Measurements from ENCODE around the gene GSTP1. TPM values are rescaled to one million over a fixed set of nuclear protein-coding genes. Genes with fewer than 3 reads are reported as not detected.

The GSTP1 gene
- total RNA-seq, 1 donor from 2014 or later, result 436 TPM

- H3K9ac ChIP-seq, result no peak overlapping the region
- H3K4me2 ChIP-seq, result peak overlapping the region; percentile 25
- peaks cover 28% of the 10 kb centered on the region for H3K79me2 ChIP-seq (ENCODE audit: low read depth)
- H3K4me1 ChIP-seq, result peaks cover 11% of the 10 kb centered on the region
- H2AFZ ChIP-seq (replicated peaks), result no peak overlapping the region
- no peak for TF ChIP-seq EZH2 (IDR thresholded peaks at IDR 0.05)
- TF ChIP-seq EZH2phosphoT487 (IDR thresholded peaks at IDR 0.05), result no peak
- peaks cover 23% of the 10 kb centered on the region for H3K27me3 Mint-ChIP-seq (ENCODE audit: insufficient read depth, low read depth)
- H3K9me3 ChIP-seq (ENCODE audit: low read depth), result no peaks in the 10 kb centered on the region
- peaks cover 12% of the 10 kb centered on the region for H3K36me3 Mint-ChIP-seq
- H3K4me3 Mint-ChIP-seq, result peak overlapping the region; percentile 81
- peaks cover 21% of the 10 kb centered on the region for H3F3A ChIP-seq (ENCODE audit: low read depth)
- H3K36me3 ChIP-seq, result no peaks in the 10 kb centered on the region
- DNase-seq (ENCODE audit: low spot score), result peak; percentile 52
- H4K20me1 ChIP-seq (ENCODE audit: low read depth), result peaks cover 23% of the 10 kb centered on the region
- H3K27me3 ChIP-seq, result peaks cover 41% of the 10 kb centered on the region
- H3K27ac ChIP-seq, result no peak overlapping the region
- peaks cover 62% of the 10 kb centered on the region for H3K4me1 Mint-ChIP-seq
- H3K4me3 ChIP-seq, result no peak overlapping the region
- H3K27ac Mint-ChIP-seq, result peak overlapping the region; percentile 81
- no peaks in the 10 kb centered on the region for H3K9me3 Mint-ChIP-seq
Observed at GRCh38 chr11:67581469-67581868, 2.1 kb upstream of the GSTP1 start.

GRCh38 chr11:67582011-67582410, 1.6 kb upstream of the GSTP1 start:
- TF ChIP-seq EZH2 (IDR thresholded peaks at IDR 0.05) (no peak), CTCF (IDR thresholded peaks at IDR 0.05) (no peak), EZH2phosphoT487 (IDR thresholded peaks at IDR 0.05) (no peak)
- Histone ChIP-seq H3K9me3 (ENCODE audit: low read depth) (no peaks in the 10 kb centered on the region), H3K79me2 (ENCODE audit: low read depth) (peaks cover 28% of the 10 kb centered on the region), H4K20me1 (ENCODE audit: low read depth) (peaks cover 28% of the 10 kb centered on the region), H3K27me3 (peaks cover 41% of the 10 kb centered on the region), H3F3A (ENCODE audit: low read depth) (peaks cover 26% of the 10 kb centered on the region), H3K36me3 (no peaks in the 10 kb centered on the region), H3K4me1 (peaks cover 11% of the 10 kb centered on the region), H2AFZ (replicated peaks) (no peak overlapping the region), H3K9ac (no peak overlapping the region), H3K4me3 (no peak overlapping the region), H3K4me2 (no peak overlapping the region), H3K27ac (no peak overlapping the region)
- Mint-ChIP-seq H3K27ac (no peak overlapping the region), H3K36me3 (peaks cover 17% of the 10 kb centered on the region), H3K9me3 (no peaks in the 10 kb centered on the region), H3K27me3 (ENCODE audit: insufficient read depth, low read depth) (peaks cover 19% of the 10 kb centered on the region), H3K4me1 (peaks cover 57% of the 10 kb centered on the region), H3K4me3 (peak overlapping the region; percentile 81)
- no peak for DNase-seq (ENCODE audit: low spot score)

GRCh38 chr11:67584205-67584880, 731 bp downstream of the GSTP1 start:
- TF ChIP-seq CTCF (IDR thresholded peaks at IDR 0.05), result no peak
- Histone ChIP-seq H3K36me3 (no peaks in the 10 kb centered on the region), H3K4me3 (peak overlapping the region; percentile 82), H2AFZ (replicated peaks) (no peak overlapping the region), H3K27ac (no peak overlapping the region), H3F3A (ENCODE audit: low read depth) (peaks cover 33% of the 10 kb centered on the region), H3K4me1 (peaks cover 11% of the 10 kb centered on the region), H3K9ac (peak overlapping the region; percentile 82), H3K4me2 (peak overlapping the region; percentile 91), H3K9me3 (ENCODE audit: low read depth) (no peaks in the 10 kb centered on the region), H3K79me2 (ENCODE audit: low read depth) (peaks cover 28% of the 10 kb centered on the region), H3K27me3 (peaks cover 38% of the 10 kb centered on the region), H4K20me1 (ENCODE audit: low read depth) (peaks cover 28% of the 10 kb centered on the region)
- Mint-ChIP-seq H3K4me1 (peaks cover 53% of the 10 kb centered on the region), H3K27ac (peak overlapping the region; percentile 21), H3K4me3 (peak overlapping the region; percentile 87), H3K36me3 (peaks cover 27% of the 10 kb centered on the region), H3K9me3 (no peaks in the 10 kb centered on the region), H3K27me3 (ENCODE audit: insufficient read depth, low read depth) (peaks cover 12% of the 10 kb centered on the region)
- peak; percentile 73 for DNase-seq (ENCODE audit: low spot score)

Measured in neural progenitor cell (in vitro differentiated cells).